Head of caudate nucleus (tissue), 42 donors: Measurements from ENCODE around the gene GAPDHS.

ENCODE experiments used
- DNase-seq, 42 donors: peaks; one replicate each; pipeline versions ENCODE4 v3.0.0 to v3.0.0-alpha.2; 2020 to 2021; ENCODE audit warnings: mixed read lengths in 7 of 42
- intact Hi-C: fragments of 100-400 bp; cut with DNase I; formaldehyde crosslinking; loops from one replicate; pipeline ENCODE4 v1.15.0; 2022

The GAPDHS gene

GRCh38 chr19:35509018-35509652, 24.1 kb upstream of the GAPDHS start:
- DNase-seq, result peak in 39 of 42 donors; percentile 30 to 90 (median 61)
- intact Hi-C loops, result no loop called here

GRCh38 chr19:35509861-35510625, 23.2 kb upstream of the GAPDHS start:
- intact Hi-C loops, result no loop called here
- peak; percentile 50 to 90 (median 78) for DNase-seq

- DNase-seq, result no peak
- intact Hi-C loops, result no loop called here
Observed at GRCh38 chr19:35510626-35510964, 22.7 kb upstream of the GAPDHS start.

GRCh38 chr19:35511337-35511736, 21.9 kb upstream of the GAPDHS start:
- intact Hi-C loops, result no loop called here
- no peak for DNase-seq

- intact Hi-C loops, result no loop called here
- no peak for DNase-seq
Observed at GRCh38 chr19:35512831-35513627, 20.2 kb upstream of the GAPDHS start.

GRCh38 chr19:35513628-35514281, 19.5 kb upstream of the GAPDHS start, which contains the start of gene DMKN:
Gene DMKN (minus strand): TSS chr19:35513649. CDS start chr19:35513475, 174 bp downstream.
- peak in 41 of 42 donors; percentile 36 to 88 (median 69) for DNase-seq
- intact Hi-C loops, result no loop called here

GRCh38 chr19:35514282-35514809, 18.9 kb upstream of the GAPDHS start:
- no peak for DNase-seq
- intact Hi-C loops, result no loop called here

- intact Hi-C loops, result no loop called here
Observed at GRCh38 chr19:35516310-35516709, 16.9 kb upstream of the GAPDHS start.

GRCh38 chr19:35517342-35517741, 15.9 kb upstream of the GAPDHS start:
- no peak for DNase-seq
- intact Hi-C loops, result no loop called here

More at GRCh38 chr19:35516310-35516709, 16.9 kb upstream of the GAPDHS start:
- DNase-seq, result no peak

GRCh38 chr19:35518313-35518712, 14.9 kb upstream of the GAPDHS start:
- intact Hi-C loops, result no loop called here
- no peak for DNase-seq

- DNase-seq, result no peak
- intact Hi-C loops, result no loop called here
Observed at GRCh38 chr19:35519291-35519690, 14.0 kb upstream of the GAPDHS start.

- intact Hi-C loops, result no loop called here
- no peak for DNase-seq
Observed at GRCh38 chr19:35521124-35521743, 12.0 kb upstream of the GAPDHS start.

- no peak for DNase-seq
- intact Hi-C loops, result no loop called here
Observed at GRCh38 chr19:35522745-35523327, 10.4 kb upstream of the GAPDHS start.

GRCh38 chr19:35524181-35524837, 8.9 kb upstream of the GAPDHS start:
- intact Hi-C loops, result no loop called here
- DNase-seq, result no peak

GRCh38 chr19:35525873-35526272, 7.4 kb upstream of the GAPDHS start:
- intact Hi-C loops, result no loop called here
- no peak for DNase-seq

GRCh38 chr19:35528218-35529038, 4.8 kb upstream of the GAPDHS start, which contains the start of gene SBSN:
Gene SBSN (minus strand): TSS chr19:35528311. CDS start chr19:35528281, 30 bp downstream.
- DNase-seq, result peak in 19 of 42 donors; percentile 20 to 74 (median 36)
- intact Hi-C loops, result no loop called here
